H1 (cell line): Measurements from ENCODE around the gene KCNK7. TPM values are rescaled to one million over a fixed set of nuclear protein-coding genes. Genes with fewer than 3 reads are reported as not detected.

Experiments used
- CTCF ChIA-PET: fragments of 300-600 bp; sonication (Branson Sonifier 250); formaldehyde crosslinking; loops from one replicate; lab custom pipeline; 2021; ENCODE audit not compliant: partially characterized antibody; lab: Charles Lee
- POLR2A ChIA-PET: fragments of 300-600 bp; sonication (Branson Sonifier 250); formaldehyde crosslinking; loops from one replicate; lab custom pipeline; 2021; ENCODE audit warnings: inconsistent platforms; ENCODE audit not compliant: partially characterized antibody; lab: Charles Lee
- DNase-seq, 2 experiments: peaks; one replicate each; pipeline versions ENCODE4 v3.0.0 to v3.0.0-alpha.2; 2010 to 2022; ENCODE audit warnings: low spot score in 2 of 2, low read depth in 1 of 2, mixed read lengths in 1 of 2
- FAIRE-seq: peaks from 2 replicates; lab custom pipeline; 2011; peaks lifted over from hg19 to GRCh38; lab: Jason Lieb, UNC
- H2AFZ ChIP-seq: 2 replicates; pipeline ENCODE4 v1.8.1; 2012; ENCODE audit warnings: low read length, inconsistent platforms
- H2AK5ac ChIP-seq: 2 replicates; pipeline ENCODE4 v1.6.1; 2013; ENCODE audit warnings: low read depth, low read length
- H2BK120ac ChIP-seq: replicated peaks from 2 replicates; pipeline ENCODE3; 2013; ENCODE audit warnings: low read depth, low read length, inconsistent platforms
- H2BK12ac ChIP-seq: 2 replicates; pipeline ENCODE4 v1.6.1; 2013; ENCODE audit warnings: low read depth, low read length
- H2BK15ac ChIP-seq: 2 replicates; pipeline ENCODE4 v1.6.1; 2013; ENCODE audit warnings: low read length
- H2BK20ac ChIP-seq: 2 replicates; pipeline ENCODE4 v1.6.1; 2013; ENCODE audit warnings: low read length
- H2BK5ac ChIP-seq: 2 replicates; pipeline ENCODE4 v1.6.1; 2013; ENCODE audit warnings: low read depth, low read length
- H3K14ac ChIP-seq: 2 replicates; pipeline ENCODE4 v1.6.1; 2013; ENCODE audit warnings: inconsistent platforms; ENCODE audit not compliant: insufficient read length
- H3K18ac ChIP-seq: 2 replicates; pipeline ENCODE4 v1.6.1; 2013; ENCODE audit warnings: low read length; ENCODE audit errors: extremely low read depth
- H3K23ac ChIP-seq: 2 replicates; pipeline ENCODE4 v1.6.1; 2013; ENCODE audit warnings: inconsistent platforms; ENCODE audit not compliant: insufficient read length
- H3K23me2 ChIP-seq: 2 replicates; pipeline ENCODE4 v1.6.1; 2013; ENCODE audit warnings: low read depth, low read length
- H3K27ac ChIP-seq: 2 replicates; pipeline ENCODE4 v1.6.1; 2011; ENCODE audit warnings: low read depth, low read length, inconsistent platforms
- H3K27me3 ChIP-seq, 4 experiments: replicated peaks in 1 of 4; 1 replicate in 1 of 4; 2 replicates in 3 of 4; pipeline versions ENCODE4 v1.6.1 to v1.8.1; 2011 to 2013; ENCODE audit warnings: low read length in 3 of 4, mild to moderate bottlenecking in 3 of 4, inconsistent platforms in 2 of 4, mixed read lengths in 2 of 4, moderate library complexity in 1 of 4; ENCODE audit not compliant: control insufficient read depth in 3 of 4, insufficient read depth in 3 of 4; ENCODE audit errors: extremely low read depth in 1 of 4
- H3K36me3 ChIP-seq, 4 experiments: 2 replicates each; pipeline versions ENCODE4 v1.6.1 to v1.8.1; 2011 to 2013; ENCODE audit warnings: mild to moderate bottlenecking in 4 of 4, low read length in 3 of 4, moderate library complexity in 2 of 4, control low read depth in 1 of 4, inconsistent platforms in 1 of 4; ENCODE audit not compliant: insufficient read depth in 4 of 4, control insufficient read depth in 2 of 4
- H3K4ac ChIP-seq: replicated peaks from 2 replicates; pipeline ENCODE3; 2013; ENCODE audit warnings: low read length, low read depth, mixed read lengths, inconsistent platforms; ENCODE audit not compliant: insufficient read length
- H3K4me1 ChIP-seq, 4 experiments: replicated peaks in 1 of 4; 1 replicate in 1 of 4; 2 replicates in 3 of 4; pipeline versions ENCODE4 v1.6.1 to v1.8.1; 2011 to 2013; ENCODE audit warnings: low read length in 3 of 4, inconsistent platforms in 2 of 4, mixed read lengths in 1 of 4; ENCODE audit not compliant: insufficient read depth in 4 of 4, control insufficient read depth in 3 of 4
- H3K4me2 ChIP-seq, 2 experiments: 2 replicates each; pipeline versions ENCODE4 v1.6.1 to v1.8.1; 2011 to 2013; ENCODE audit warnings: low read depth in 2 of 2, low read length in 2 of 2, control low read depth in 1 of 2, inconsistent platforms in 1 of 2, mild to moderate bottlenecking in 1 of 2; ENCODE audit not compliant: insufficient read depth in 1 of 2
- H3K4me3 ChIP-seq, 4 experiments: fragments of 200-600, 300-600 bp in 1 of 4; sonication (generic), shearing (Covaris generic), sonication (Bioruptor Twin) in 1 of 4; 2 replicates each; pipeline versions ENCODE4 v1.5.1 to v1.8.1; 2011 to 2016; ENCODE audit warnings: low read length in 4 of 4, low read depth in 3 of 4, control low read depth in 2 of 4, inconsistent platforms in 2 of 4, mild to moderate bottlenecking in 2 of 4, mixed read lengths in 1 of 4, moderate library complexity in 1 of 4; ENCODE audit not compliant: insufficient read depth in 2 of 4; ENCODE audit errors: extremely low read depth in 1 of 4
- H3K56ac ChIP-seq: replicated peaks from 2 replicates; pipeline ENCODE3; 2013; ENCODE audit warnings: low read depth, mild to moderate bottlenecking, mixed read lengths, low read length, inconsistent platforms; ENCODE audit not compliant: insufficient read length
- H3K79me1 ChIP-seq: 2 replicates; pipeline ENCODE4 v1.6.1; 2013; ENCODE audit warnings: low read depth, low read length, control low read depth
- H3K79me2 ChIP-seq, 2 experiments: 2 replicates each; pipeline versions ENCODE4 v1.6.1 to v1.8.1; 2012 to 2013; ENCODE audit warnings: low read length in 2 of 2, mild to moderate bottlenecking in 2 of 2, inconsistent platforms in 1 of 2; ENCODE audit not compliant: insufficient read depth in 2 of 2, control insufficient read depth in 1 of 2
- H3K9ac ChIP-seq, 4 experiments: replicated peaks in 1 of 4; 1 replicate in 1 of 4; 2 replicates in 3 of 4; pipeline versions ENCODE4 v1.6.1 to v1.8.1; 2011 to 2013; ENCODE audit warnings: low read depth in 3 of 4, low read length in 3 of 4, control low read depth in 2 of 4, mild to moderate bottlenecking in 2 of 4, moderate library complexity in 2 of 4, inconsistent platforms in 1 of 4; ENCODE audit errors: extremely low read depth in 1 of 4
- H3K9me3 ChIP-seq, 2 experiments: 2 replicates each; pipeline versions ENCODE4 v1.6.1 to v1.8.1; 2012 to 2013; ENCODE audit warnings: mild to moderate bottlenecking in 2 of 2, moderate library complexity in 2 of 2, control low read depth in 1 of 2, inconsistent platforms in 1 of 2, low read depth in 1 of 2, low read length in 1 of 2, mixed read lengths in 1 of 2; ENCODE audit not compliant: insufficient read depth in 2 of 2
- H4K20me1 ChIP-seq, 2 experiments: replicated peaks in 1 of 2; 2 replicates each; pipeline versions ENCODE3 to v1.8.1; 2011 to 2013; ENCODE audit warnings: inconsistent platforms in 2 of 2, low read length in 2 of 2, mild to moderate bottlenecking in 1 of 2; ENCODE audit not compliant: insufficient read depth in 2 of 2, control insufficient read depth in 1 of 2
- H4K5ac ChIP-seq: 2 replicates; pipeline ENCODE4 v1.6.1; 2013; ENCODE audit warnings: low read length, low read depth, mixed read lengths, inconsistent platforms; ENCODE audit not compliant: insufficient read length
- H4K8ac ChIP-seq: 2 replicates; pipeline ENCODE4 v1.8.0; 2013; ENCODE audit warnings: mild to moderate bottlenecking, moderate library complexity, low read length, inconsistent platforms; ENCODE audit not compliant: insufficient read depth; ENCODE audit errors: extremely low read depth
- H4K91ac ChIP-seq: replicated peaks from 2 replicates; pipeline ENCODE3; 2013; ENCODE audit warnings: low read length, mixed read lengths, inconsistent platforms; ENCODE audit not compliant: insufficient read length
- RNF2 ChIP-seq: fragments of 200-900, 300-1000 bp; sonication (generic); IDR thresholded peaks from 2 replicates; pipeline ENCODE4 v1.7.1; 2016; ENCODE audit warnings: borderline replicate concordance, low read depth, mild to moderate bottlenecking, antibody characterized with exemption, low read length; ENCODE audit not compliant: poor library complexity, severe bottlenecking; ENCODE audit errors: missing control alignments
- TAF1 ChIP-seq: IDR thresholded peaks from 2 replicates; pipeline ENCODE4 v1.6.1; 2011; ENCODE audit warnings: mild to moderate bottlenecking, low read depth, low read length
- TEAD4 ChIP-seq: IDR thresholded peaks from 2 replicates; pipeline ENCODE4 v1.6.1; 2012; ENCODE audit warnings: low read depth, low read length, inconsistent platforms, mixed read lengths
- WGBS, 2 experiments: shearing (Covaris generic) in 1 of 2; methylation state at CpG; one replicate each; pipeline versions ENCODE4 v1.1.6 to v1.1.7; 2013 to 2015; ENCODE audit warnings: low lambda C conversion rate in 2 of 2, mixed read lengths in 2 of 2, inconsistent platforms in 1 of 2, low coverage in 1 of 2, missing lambda C conversion rate in 1 of 2; ENCODE audit not compliant: insufficient replicate concordance in 2 of 2, insufficient coverage in 1 of 2, insufficient read length in 1 of 2; ENCODE audit errors: extremely low coverage in 1 of 2, missing lambda C conversion rate in 1 of 2; 5-methylcytosine and 5-hydroxymethylcytosine counted together
- polyA plus RNA-seq, 7 experiments: library from polyadenylated mRNA; depleted of rRNA in 3 of 7; stranded (reverse) in 5 of 7; unstranded in 2 of 7; fragments of >200 nt in 5 of 7; fragments of 200-250 nt in 2 of 7; gene quantifications; 1 replicate in 5 of 7; 2 replicates in 1 of 7; 4 replicates in 1 of 7; pipeline versions ENCODE4 v1.2.1 to v1.2.3, GENCODE V29; 2011 to 2013; ENCODE audit warnings: missing spikeins in 2 of 7, mixed read lengths in 2 of 7
- total RNA-seq: library from RNA; stranded (reverse); fragmentation: NEBNext Ultra II Directional; extraction: Animal tissue kit (Norgen Biotek cat#: 25700); gene quantifications from 2 replicates; pipeline ENCODE4 v1.2.1, GENCODE V29; 2021

Gene KCNK7
- total and polyA plus RNA-seq, 2 of the 8 experiments (the other 6 are each of a cell fraction or from before 2014, with no cell fraction given): 0.74 to 1.0 TPM

DNA sequence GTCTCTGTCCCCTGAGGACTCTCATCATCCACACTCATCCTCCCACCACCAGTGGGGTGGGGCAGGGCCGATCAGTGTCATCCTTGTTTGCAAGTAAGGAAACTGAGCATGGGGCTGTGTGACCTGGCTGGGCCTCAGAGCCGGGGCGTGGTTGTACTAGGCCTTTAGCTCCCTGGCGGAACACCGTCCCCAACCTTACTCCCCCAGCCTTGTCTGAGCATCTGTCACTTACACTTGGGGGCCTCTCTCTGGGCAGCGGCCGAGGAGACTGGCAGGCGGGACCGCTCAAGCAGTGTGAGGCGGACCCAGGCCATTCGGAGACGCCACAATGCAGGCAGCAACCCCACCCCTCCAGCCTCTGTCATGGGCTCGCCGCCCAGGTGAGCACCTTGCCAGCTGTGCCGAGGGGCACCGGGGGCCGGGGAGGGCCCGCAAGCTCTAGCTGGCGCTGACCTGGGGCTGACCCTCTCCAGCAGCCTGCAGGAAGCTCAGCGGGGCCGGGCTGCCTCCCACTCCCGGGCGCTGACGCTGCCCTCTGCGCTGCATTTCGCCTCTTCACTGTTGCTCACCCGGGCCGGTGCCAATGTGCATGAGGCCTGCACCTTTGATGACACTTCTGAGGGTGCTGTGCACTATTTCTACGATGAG is 23.8 kb upstream of the KCNK7 start:
- Histone ChIP-seq H2BK5ac (no peak overlapping the region), H3K79me2 (peaks cover 6 to 16% of the 10 kb centered on the region in 2 experiments), H2BK15ac (no peak overlapping the region), H3K14ac (no peak overlapping the region), H2AK5ac (no peak overlapping the region)
- DNase-seq: no peak
- TF ChIP-seq TAF1 (no peak), TEAD4 (no peak), RNF2 (no peak)
- TF ChIP-seq, all 59 proteins: peak for 0
- Histone ChIP-seq H3K18ac (no peak overlapping the region), H2AFZ (no peak overlapping the region), H3K4me3 (no peak overlapping the region), H3K9me3 (no peaks in the 10 kb centered on the region), H4K20me1 (peaks cover 5 to 39% of the 10 kb centered on the region in 2 experiments), H3K56ac (no peak overlapping the region), H2BK20ac (no peak overlapping the region), H2BK12ac (no peak overlapping the region), H4K8ac (no peak overlapping the region), H2BK120ac (no peak overlapping the region), H3K4me2 (no peak overlapping the region), H4K91ac (no peak overlapping the region), H3K36me3 (peaks cover 7 to 46% (median 22%) of the 10 kb centered on the region in 4 experiments; a peak in 7 of 8 replicates), H3K27me3 (no peaks in the 10 kb centered on the region), H3K4ac (no peak overlapping the region), H3K23me2 (peaks cover 10% of the 10 kb centered on the region), H3K27ac (no peak overlapping the region), H3K4me1 (peaks cover 0 to 9% (median 3%) of the 10 kb centered on the region in 4 experiments; a peak in 4 of 7 replicates), H3K23ac (no peak overlapping the region), H4K5ac (no peak overlapping the region), H3K79me1 (peaks cover 16% of the 10 kb centered on the region), H3K9ac (no peak overlapping the region)
- 94% methylated on average over 27 of the region's 29 CpGs; no CpG with 5 or more reads in 1 of the 2 experiments for whole genome bisulfite sequencing, 2 experiments
- FAIRE-seq: no peak
- ChIA-PET CTCF (interaction anchor here (2.1 kb wide), 1 partner anchor 25 kb away, joined by 8 read pairs; no protein-coding TSS in a partner anchor), POLR2A (interaction anchor here (1.0 to 5.7 kb wide), 3 partner anchors 13 to 18 kb away, joined by 4 to 38 read pairs (median 6); partner anchors contain the start of gene SIPA1)
